ENCODE results near the gene TAF12.

Gene TAF12

DNA sequence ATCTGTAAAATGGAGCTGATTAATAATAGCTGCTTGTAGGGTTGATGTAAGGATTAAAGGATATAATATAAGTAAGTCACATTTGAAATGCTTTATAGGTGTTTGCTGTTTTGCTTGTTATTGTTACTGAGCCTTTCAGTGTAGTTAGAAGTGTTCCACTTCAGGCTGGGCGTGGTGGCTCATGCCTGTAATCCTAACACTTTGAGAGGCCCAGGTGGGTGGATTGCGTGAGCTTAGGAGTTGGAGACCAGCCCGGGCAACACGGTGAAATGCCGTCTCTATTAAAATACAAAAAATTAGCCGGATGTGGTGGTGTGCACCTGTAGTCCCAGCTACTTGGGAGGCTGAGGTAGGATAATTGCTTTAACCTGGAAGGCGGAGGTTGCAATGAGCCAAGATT, 77.8 kb downstream of the TAF12 start:
- ChIA-PET POLR2A (interaction anchor here (1.4 to 2.6 kb wide), 2 partner anchors 12 to 17 kb away, joined by 4 to 12 read pairs; no protein-coding TSS in a partner anchor), CTCF (no interaction called here)
- DNase-seq (ENCODE audit: extremely low spot score) = no peak
- TF ChIP-seq FOXK2 (IDR thresholded peaks at IDR 0.05) (no peak), SUZ12 (IDR thresholded peaks at IDR 0.05) (no peak), FOXM1 (IDR thresholded peaks at IDR 0.05; ENCODE audit: borderline replicate concordance) (no peak), FOXA1 (IDR thresholded peaks at IDR 0.05) (no peak), TARDBP (IDR thresholded peaks at IDR 0.05) (no peak), L3MBTL2 (conservative IDR thresholded peaks at IDR 0.05) (no peak), ELF4 (IDR thresholded peaks at IDR 0.05) (no peak), ZNF384 (IDR thresholded peaks at IDR 0.05) (no peak), LEF1 (IDR thresholded peaks at IDR 0.05; ENCODE audit: borderline replicate concordance) (no peak), BHLHE40 (IDR thresholded peaks at IDR 0.05; ENCODE audit: borderline replicate concordance) (no peak), SP1 (IDR thresholded peaks at IDR 0.05) (no peak)
- TF ChIP-seq, protein P1, sequence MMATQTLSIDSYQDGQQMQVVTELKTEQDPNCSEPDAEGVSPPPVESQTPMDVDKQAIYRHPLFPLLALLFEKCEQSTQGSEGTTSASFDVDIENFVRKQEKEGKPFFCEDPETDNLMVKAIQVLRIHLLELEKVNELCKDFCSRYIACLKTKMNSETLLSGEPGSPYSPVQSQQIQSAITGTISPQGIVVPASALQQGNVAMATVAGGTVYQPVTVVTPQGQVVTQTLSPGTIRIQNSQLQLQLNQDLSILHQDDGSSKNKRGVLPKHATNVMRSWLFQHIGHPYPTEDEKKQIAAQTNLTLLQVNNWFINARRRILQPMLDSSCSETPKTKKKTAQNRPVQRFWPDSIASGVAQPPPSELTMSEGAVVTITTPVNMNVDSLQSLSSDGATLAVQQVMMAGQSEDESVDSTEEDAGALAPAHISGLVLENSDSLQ (IDR thresholded peaks at IDR 0.05) = no peak

DNA sequence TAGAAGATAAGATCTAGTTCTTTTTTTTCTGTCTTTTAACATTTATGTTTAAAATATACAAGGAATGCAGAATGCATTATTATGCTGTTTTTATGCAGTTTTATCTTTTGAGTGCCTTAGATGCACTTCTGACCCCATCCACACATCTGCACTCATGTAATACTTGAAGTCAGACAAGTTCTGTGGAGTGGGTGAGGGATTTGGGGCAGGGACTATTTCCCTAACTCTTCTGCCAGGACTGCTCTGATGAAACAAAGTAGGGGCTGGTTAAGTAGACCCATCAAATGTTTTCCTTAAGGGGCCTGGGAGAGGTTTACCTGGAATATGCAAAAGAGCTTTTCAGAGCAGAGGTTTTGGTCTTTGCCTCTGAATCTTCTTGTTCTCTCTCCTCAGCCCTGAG, 78.6 kb downstream of the TAF12 start:
- TF ChIP-seq L3MBTL2 (conservative IDR thresholded peaks at IDR 0.05) = no peak
- no peak for TF ChIP-seq BHLHE40 (IDR thresholded peaks at IDR 0.05; ENCODE audit: borderline replicate concordance)
- no peak for TF ChIP-seq FOXA1 (IDR thresholded peaks at IDR 0.05)
- no peak for DNase-seq (ENCODE audit: extremely low spot score)
- ChIA-PET POLR2A (interaction anchor here (1.4 to 2.6 kb wide), 2 partner anchors 11 to 17 kb away, joined by 4 to 12 read pairs; no protein-coding TSS in a partner anchor), CTCF (interaction anchor here (0.6 kb wide), 1 partner anchor 45 kb away, joined by 4 read pairs; no protein-coding TSS in a partner anchor)

DNA sequence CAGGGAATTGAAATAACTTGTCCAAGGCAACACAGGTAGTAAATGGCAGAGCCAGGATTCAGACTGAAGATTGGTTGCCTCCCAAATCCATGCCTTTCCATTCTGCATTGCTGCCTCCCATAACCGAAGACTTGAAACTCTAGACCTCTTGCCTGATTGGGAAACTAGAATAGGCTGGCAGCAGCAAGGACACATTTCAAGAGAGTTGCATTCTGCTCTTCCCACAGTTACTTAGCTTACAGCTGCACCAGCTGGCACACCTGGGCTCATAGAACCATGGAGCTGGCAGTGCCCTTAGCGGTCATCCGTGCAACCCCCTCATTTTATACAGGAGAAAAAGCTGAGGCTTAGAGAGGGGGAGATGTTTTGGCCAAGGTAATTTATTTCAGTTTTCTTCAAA, 82.0 kb downstream of the TAF12 start:
- DNase-seq (ENCODE audit: extremely low spot score) = no peak
- CTCF ChIA-PET = no interaction called here
- POLR2A ChIA-PET = interaction anchor here (1.5 kb wide), 2 partner anchors 18 to 21 kb away, joined by 4 to 5 read pairs; no protein-coding TSS in a partner anchor
- TF ChIP-seq NFRKB (IDR thresholded peaks at IDR 0.05) (no peak), FOXA1 (IDR thresholded peaks at IDR 0.05) (no peak), HDGF (IDR thresholded peaks at IDR 0.05; ENCODE audit: borderline replicate concordance) (no peak)
